ENCODE measurements around the gene BIN2.
"Not testable (repeated sequence)": the region's sequence is repeated elsewhere in the genome, so short reads cannot be mapped to it uniquely, and the experiment has no call there.

Gene BIN2

GRCh38 chr12:51339750-51340149 lies 15.8 kb upstream of the BIN2 start:
- TF ChIP-seq CTCF (conservative IDR thresholded peaks at IDR 0.05; ENCODE audit: control insufficient read depth, insufficient read depth, low read depth, low read length): no peak
- DNase-seq (ENCODE audit: low read depth): no peak
- no peak overlapping the region for H3K4me3 ChIP-seq (ENCODE audit: control insufficient read depth, low read depth, low read length)

DNA sequence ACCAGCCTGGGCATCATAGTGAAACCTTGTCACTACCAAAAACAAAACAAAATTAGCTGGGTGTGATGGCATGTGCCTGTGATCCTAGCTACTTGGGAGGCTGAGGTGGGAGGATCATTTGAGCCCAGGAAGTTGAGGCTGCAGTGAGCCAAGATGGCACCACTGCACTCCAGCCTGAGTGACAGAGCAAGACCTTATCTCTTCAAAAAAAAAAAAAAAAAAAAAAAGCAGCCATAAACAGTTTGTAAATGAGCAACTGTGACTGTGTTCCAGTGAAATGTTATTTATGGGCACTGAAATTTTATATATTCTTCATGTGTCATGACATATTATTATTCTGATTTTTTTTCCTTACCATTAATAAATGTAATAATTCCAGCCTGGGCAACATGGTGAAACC lies 13.4 kb upstream of the BIN2 start:
- not testable (repeated sequence) for H3K4me3 ChIP-seq (ENCODE audit: control insufficient read depth, low read depth, low read length); DNase-seq (ENCODE audit: low read depth)

DNA sequence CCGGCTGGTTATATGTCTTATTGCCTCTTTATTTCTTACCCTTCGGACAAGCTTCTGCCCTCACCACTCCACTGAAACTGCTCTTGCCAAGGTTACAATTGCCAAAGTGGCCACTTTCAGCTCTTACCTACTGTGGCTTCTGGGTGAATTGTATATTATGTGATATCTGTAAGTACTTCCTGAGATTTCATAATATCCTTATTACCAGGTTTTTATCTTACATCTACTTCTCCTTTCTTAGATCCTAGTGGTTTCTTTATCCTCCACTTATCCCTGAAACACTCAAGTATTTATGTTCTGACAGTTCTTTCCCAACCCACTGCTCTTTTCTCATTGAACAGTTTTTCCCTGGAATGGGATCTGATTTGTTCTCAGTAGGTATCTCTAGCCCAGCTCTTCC lies 12.0 kb upstream of the BIN2 start:
- H3K4me3 ChIP-seq (ENCODE audit: control insufficient read depth, low read depth, low read length): no peak overlapping the region
- no peak for DNase-seq (ENCODE audit: low read depth)
- TF ChIP-seq CTCF (conservative IDR thresholded peaks at IDR 0.05; ENCODE audit: control insufficient read depth, insufficient read depth, low read depth, low read length): no peak

GRCh38 chr12:51334764-51335163 lies 10.8 kb upstream of the BIN2 start:
- no peak overlapping the region for H3K4me3 ChIP-seq (ENCODE audit: control insufficient read depth, low read depth, low read length)
- peak; percentile 69 for DNase-seq (ENCODE audit: low read depth)
- no peak for TF ChIP-seq CTCF (conservative IDR thresholded peaks at IDR 0.05; ENCODE audit: control insufficient read depth, insufficient read depth, low read depth, low read length)

GRCh38 chr12:51333536-51333935 lies 9.6 kb upstream of the BIN2 start:
- no peak overlapping the region for H3K4me3 ChIP-seq (ENCODE audit: control insufficient read depth, low read depth, low read length)
- DNase-seq (ENCODE audit: low read depth): no peak
- TF ChIP-seq CTCF (conservative IDR thresholded peaks at IDR 0.05; ENCODE audit: control insufficient read depth, insufficient read depth, low read depth, low read length): no peak

- DNase-seq (ENCODE audit: low read depth): no peak
- H3K4me3 ChIP-seq (ENCODE audit: control insufficient read depth, low read depth, low read length): no peak overlapping the region
- no peak for TF ChIP-seq CTCF (conservative IDR thresholded peaks at IDR 0.05; ENCODE audit: control insufficient read depth, insufficient read depth, low read depth, low read length)
Measured at GRCh38 chr12:51330186-51330585, 6.2 kb upstream of the BIN2 start.

- no peak for TF ChIP-seq CTCF (conservative IDR thresholded peaks at IDR 0.05; ENCODE audit: control insufficient read depth, insufficient read depth, low read depth, low read length)
- no peak overlapping the region for H3K4me3 ChIP-seq (ENCODE audit: control insufficient read depth, low read depth, low read length)
- DNase-seq (ENCODE audit: low read depth): no peak
Measured at GRCh38 chr12:51329742-51330141, 5.8 kb upstream of the BIN2 start.

Measured in fibroblast of mammary gland (primary cell).